NCI-H748 treated with DMSO at 0.1 percent for 48 hours (cell line): Measurements from ENCODE around the gene C2orf49.

Source experiments
- DNase-seq: peaks from one replicate; lab custom pipeline; 2025; lab: John Stamatoyannopoulos, UW

The C2orf49 gene

GRCh38 chr2:105383432-105384166, 46.3 kb downstream of the C2orf49 start:
- DNase-seq: no peak

GRCh38 chr2:105384216-105384615, 46.9 kb downstream of the C2orf49 start:
- DNase-seq: no peak

- no peak for DNase-seq
Observed at GRCh38 chr2:105384861-105385260, 47.5 kb downstream of the C2orf49 start.

- no peak for DNase-seq
Observed at GRCh38 chr2:105385731-105386540, 48.6 kb downstream of the C2orf49 start.

GRCh38 chr2:105387225-105387624, 49.9 kb downstream of the C2orf49 start:
- DNase-seq: no peak

GRCh38 chr2:105388971-105389381, 51.6 kb downstream of the C2orf49 start:
- DNase-seq: no peak

- no peak for DNase-seq
Observed at GRCh38 chr2:105390454-105390853, 53.1 kb downstream of the C2orf49 start.

GRCh38 chr2:105391058-105391627, 53.8 kb downstream of the C2orf49 start:
- no peak for DNase-seq

GRCh38 chr2:105391763-105392662, 54.7 kb downstream of the C2orf49 start:
- no peak for DNase-seq

GRCh38 chr2:105393373-105394055, 56.2 kb downstream of the C2orf49 start:
- DNase-seq: no peak

- DNase-seq: no peak
Observed at GRCh38 chr2:105394951-105395611, 57.7 kb downstream of the C2orf49 start.

- DNase-seq: no peak
Observed at GRCh38 chr2:105395691-105396090, 58.4 kb downstream of the C2orf49 start.

GRCh38 chr2:105396254-105397024, 59.1 kb downstream of the C2orf49 start:
- DNase-seq: no peak

- DNase-seq: no peak
Observed at GRCh38 chr2:105397025-105397722, 59.8 kb downstream of the C2orf49 start.

- DNase-seq: no peak
Observed at GRCh38 chr2:105397953-105398335, 60.6 kb downstream of the C2orf49 start.

- DNase-seq: no peak
Observed at GRCh38 chr2:105398336-105399206, 61.2 kb downstream of the C2orf49 start, which contains the start of gene FHL2. Gene FHL2, minus strand, starts transcription at chr2:105399051. Its CDS starts 12,535 bp downstream, at chr2:105386516.
